ENCODE results near the gene AIMP2.

AIMP2 gene

GRCh38 chr7:6016653-6016966 lies 7.5 kb downstream of the AIMP2 start:
- ChIA-PET POLR2A (interaction anchor here (1.5 kb wide), 1 partner anchor 7 kb away, joined by 3 read pairs; the partner anchor contains the start of genes AIMP2 and PMS2), CTCF (no interaction called here)
- no peak for DNase-seq (ENCODE audit: extremely low spot score)
- TF ChIP-seq FOXA1 (IDR thresholded peaks at IDR 0.05) (no peak), ARNT (IDR thresholded peaks at IDR 0.05) (no peak), ELF4 (IDR thresholded peaks at IDR 0.05) (no peak), BHLHE40 (IDR thresholded peaks at IDR 0.05; ENCODE audit: borderline replicate concordance) (no peak), FOXK2 (IDR thresholded peaks at IDR 0.05) (no peak), ZNF384 (IDR thresholded peaks at IDR 0.05) (no peak), L3MBTL2 (conservative IDR thresholded peaks at IDR 0.05) (no peak), HDGF (IDR thresholded peaks at IDR 0.05; ENCODE audit: borderline replicate concordance) (no peak), FOXM1 (IDR thresholded peaks at IDR 0.05; ENCODE audit: borderline replicate concordance) (no peak), TARDBP (IDR thresholded peaks at IDR 0.05) (no peak)
- TF ChIP-seq, protein P1, sequence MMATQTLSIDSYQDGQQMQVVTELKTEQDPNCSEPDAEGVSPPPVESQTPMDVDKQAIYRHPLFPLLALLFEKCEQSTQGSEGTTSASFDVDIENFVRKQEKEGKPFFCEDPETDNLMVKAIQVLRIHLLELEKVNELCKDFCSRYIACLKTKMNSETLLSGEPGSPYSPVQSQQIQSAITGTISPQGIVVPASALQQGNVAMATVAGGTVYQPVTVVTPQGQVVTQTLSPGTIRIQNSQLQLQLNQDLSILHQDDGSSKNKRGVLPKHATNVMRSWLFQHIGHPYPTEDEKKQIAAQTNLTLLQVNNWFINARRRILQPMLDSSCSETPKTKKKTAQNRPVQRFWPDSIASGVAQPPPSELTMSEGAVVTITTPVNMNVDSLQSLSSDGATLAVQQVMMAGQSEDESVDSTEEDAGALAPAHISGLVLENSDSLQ (IDR thresholded peaks at IDR 0.05): no peak

GRCh38 chr7:6020371-6021286 lies 11.6 kb downstream of the AIMP2 start:
- CTCF ChIA-PET: interaction anchor here (0.6 kb wide), 1 partner anchor 583 kb away, joined by 4 read pairs; no protein-coding TSS in a partner anchor
- POLR2A ChIA-PET: interaction anchor here (3.1 kb wide), 1 partner anchor 12 kb away, joined by 13 read pairs; the partner anchor contains the start of genes AIMP2 and PMS2
- TF ChIP-seq NFRKB (IDR thresholded peaks at IDR 0.05) (no peak), TARDBP (IDR thresholded peaks at IDR 0.05) (no peak), BHLHE40 (IDR thresholded peaks at IDR 0.05; ENCODE audit: borderline replicate concordance) (no peak), HDGF (IDR thresholded peaks at IDR 0.05; ENCODE audit: borderline replicate concordance) (no peak), SP1 (IDR thresholded peaks at IDR 0.05) (no peak), FOXA1 (IDR thresholded peaks at IDR 0.05) (no peak), FOXK2 (IDR thresholded peaks at IDR 0.05) (no peak), SUZ12 (IDR thresholded peaks at IDR 0.05) (no peak), LEF1 (IDR thresholded peaks at IDR 0.05; ENCODE audit: borderline replicate concordance) (no peak), ZNF384 (IDR thresholded peaks at IDR 0.05) (no peak), CTBP1 (IDR thresholded peaks at IDR 0.05; ENCODE audit: borderline replicate concordance) (no peak), ARNT (IDR thresholded peaks at IDR 0.05) (no peak), L3MBTL2 (conservative IDR thresholded peaks at IDR 0.05) (no peak), ELF4 (IDR thresholded peaks at IDR 0.05) (no peak)
- TF ChIP-seq, protein P1 (IDR thresholded peaks at IDR 0.05): no peak
- no peak for DNase-seq (ENCODE audit: extremely low spot score)

GRCh38 chr7:6022707-6023106 lies 13.6 kb downstream of the AIMP2 start:
- no peak for TF ChIP-seq SP1 (IDR thresholded peaks at IDR 0.05)
- no peak for TF ChIP-seq FOXM1 (IDR thresholded peaks at IDR 0.05; ENCODE audit: borderline replicate concordance)
- TF ChIP-seq ELF4 (IDR thresholded peaks at IDR 0.05): no peak
- no peak for TF ChIP-seq BHLHE40 (IDR thresholded peaks at IDR 0.05; ENCODE audit: borderline replicate concordance)
- TF ChIP-seq L3MBTL2 (conservative IDR thresholded peaks at IDR 0.05): no peak
- ChIA-PET POLR2A (interaction anchor here (3.1 kb wide), 1 partner anchor 14 kb away, joined by 13 read pairs; the partner anchor contains the start of genes AIMP2 and PMS2), CTCF (no interaction called here)
- no peak for DNase-seq (ENCODE audit: extremely low spot score)

DNA sequence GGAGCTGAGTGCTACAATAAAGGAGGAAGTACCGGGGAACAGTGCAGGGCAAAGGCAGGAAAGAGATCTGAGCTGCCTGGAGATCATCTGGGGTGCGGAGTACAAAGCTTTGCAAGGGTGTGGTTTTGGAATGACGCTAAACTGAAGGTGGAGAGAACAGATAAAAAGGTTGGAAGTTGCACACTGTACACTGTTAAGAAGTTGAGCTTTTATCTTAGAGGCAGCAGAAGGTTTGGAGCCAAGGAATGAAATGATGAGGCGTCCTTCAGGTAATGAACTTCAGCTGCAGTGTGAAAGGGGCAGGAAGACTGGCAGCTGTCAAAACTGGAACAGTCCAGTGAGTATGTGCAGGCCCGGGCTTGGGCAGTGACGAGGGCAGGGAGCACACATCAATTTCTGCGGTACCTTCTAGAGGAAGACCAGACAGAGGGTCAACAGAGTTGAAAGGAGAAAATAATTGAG lies 14.9 kb downstream of the AIMP2 start:
- CTCF ChIA-PET: interaction anchor here (1.0 to 1.1 kb wide), 2 partner anchors 22 to 82 kb away, joined by 3 read pairs; no protein-coding TSS in a partner anchor
- TF ChIP-seq NFRKB (IDR thresholded peaks at IDR 0.05) (no peak), SP1 (IDR thresholded peaks at IDR 0.05) (no peak), ELF4 (IDR thresholded peaks at IDR 0.05) (no peak), SUZ12 (IDR thresholded peaks at IDR 0.05) (no peak), FOXM1 (IDR thresholded peaks at IDR 0.05; ENCODE audit: borderline replicate concordance) (no peak), FOXA1 (IDR thresholded peaks at IDR 0.05) (no peak), FOXK2 (IDR thresholded peaks at IDR 0.05) (no peak), L3MBTL2 (conservative IDR thresholded peaks at IDR 0.05) (no peak), LEF1 (IDR thresholded peaks at IDR 0.05; ENCODE audit: borderline replicate concordance) (no peak)
- no peak for DNase-seq (ENCODE audit: extremely low spot score)
- POLR2A ChIA-PET: interaction anchor here (1.1 to 1.2 kb wide), 2 partner anchors 8 to 63 kb away, joined by 3 to 5 read pairs; no protein-coding TSS in a partner anchor

DNA sequence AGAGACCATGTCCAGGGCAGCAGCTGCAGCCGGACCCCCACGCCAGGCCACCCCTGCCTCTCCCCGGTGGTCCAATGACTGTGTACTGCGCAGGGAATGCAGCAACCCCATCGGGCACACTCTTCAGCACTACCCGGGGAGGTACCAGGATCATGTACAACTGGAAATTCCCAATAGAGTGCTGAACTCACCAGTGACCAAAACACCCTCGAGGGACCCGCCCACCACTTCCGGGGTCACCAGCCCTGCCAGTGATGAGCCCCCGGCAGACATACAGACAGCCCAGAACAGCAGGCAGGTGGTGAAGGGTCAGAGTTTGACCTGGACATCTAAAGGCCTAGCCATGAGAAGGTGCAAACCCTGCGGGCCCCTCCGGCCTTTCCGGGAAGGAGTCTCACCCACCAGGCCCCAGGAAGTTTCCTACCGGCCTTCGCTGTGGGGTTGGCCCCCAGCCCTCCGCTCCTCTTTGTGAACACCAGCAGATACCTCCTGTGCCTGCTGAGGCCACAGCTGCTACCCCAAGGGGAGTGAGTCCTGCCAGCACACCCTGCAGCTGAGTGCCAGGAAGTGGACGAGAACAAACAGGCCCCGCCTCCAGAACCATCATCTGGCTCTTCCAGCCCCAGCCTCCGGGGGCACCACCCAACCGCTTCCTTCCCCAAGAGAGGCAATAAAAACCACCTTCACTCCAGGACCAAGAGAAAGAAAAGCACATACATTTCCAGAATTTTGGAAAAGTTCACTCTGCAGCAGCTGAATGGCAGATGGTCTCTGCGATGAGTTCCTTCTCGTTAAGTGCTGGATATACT lies 17.1 kb downstream of the AIMP2 start:
- TF ChIP-seq ELF4 (IDR thresholded peaks at IDR 0.05): no peak
- TF ChIP-seq NFRKB (IDR thresholded peaks at IDR 0.05): no peak
- no peak for TF ChIP-seq FOXM1 (IDR thresholded peaks at IDR 0.05; ENCODE audit: borderline replicate concordance)
- no peak for TF ChIP-seq ZNF384 (IDR thresholded peaks at IDR 0.05)
- no peak for TF ChIP-seq LEF1 (IDR thresholded peaks at IDR 0.05; ENCODE audit: borderline replicate concordance)
- no peak for TF ChIP-seq HDGF (IDR thresholded peaks at IDR 0.05; ENCODE audit: borderline replicate concordance)
- no peak for TF ChIP-seq SP1 (IDR thresholded peaks at IDR 0.05)
- TF ChIP-seq FOXA1 (IDR thresholded peaks at IDR 0.05): no peak
- POLR2A ChIA-PET: no interaction called here
- DNase-seq (ENCODE audit: extremely low spot score): peak; percentile 53
- CTCF ChIA-PET: no interaction called here

GRCh38 chr7:6026820-6027311 lies 17.8 kb downstream of the AIMP2 start:
- ChIA-PET CTCF (interaction anchor here (0.6 kb wide), 1 partner anchor 12 kb away, joined by 3 read pairs; no protein-coding TSS in a partner anchor), POLR2A (no interaction called here)
- TF ChIP-seq, protein P1 (IDR thresholded peaks at IDR 0.05): no peak
- TF ChIP-seq FOXA1 (IDR thresholded peaks at IDR 0.05) (no peak), BHLHE40 (IDR thresholded peaks at IDR 0.05; ENCODE audit: borderline replicate concordance) (no peak), FOXM1 (IDR thresholded peaks at IDR 0.05; ENCODE audit: borderline replicate concordance) (no peak), CTBP1 (IDR thresholded peaks at IDR 0.05; ENCODE audit: borderline replicate concordance) (no peak), SP1 (IDR thresholded peaks at IDR 0.05) (no peak), LEF1 (IDR thresholded peaks at IDR 0.05; ENCODE audit: borderline replicate concordance) (no peak), ARNT (IDR thresholded peaks at IDR 0.05) (no peak), SUZ12 (IDR thresholded peaks at IDR 0.05) (no peak), TARDBP (IDR thresholded peaks at IDR 0.05) (no peak), ZNF384 (IDR thresholded peaks at IDR 0.05) (no peak), HDGF (IDR thresholded peaks at IDR 0.05; ENCODE audit: borderline replicate concordance) (no peak), NFRKB (IDR thresholded peaks at IDR 0.05) (no peak), FOXK2 (IDR thresholded peaks at IDR 0.05) (no peak)
- no peak for DNase-seq (ENCODE audit: extremely low spot score)

Measured in HEK293T (cell line).